Measurements from ENCODE around the gene CTNNBL1. TPM values are rescaled to one million over a fixed set of nuclear protein-coding genes. Genes with fewer than 3 reads are reported as not detected.

Gene CTNNBL1
- total and polyA plus RNA-seq, 2 donors (not counting 3 experiments of a cell fraction or from before 2014, with no cell fraction given) = 20.8 to 60.2 TPM

- intact Hi-C loops (cut with micrococcal nuclease) = no loop called here
- DNase-seq (ENCODE audit: low read depth, low spot score) (no peak), FAIRE-seq (no peak)
- Histone ChIP-seq H3K9me1 (replicated peaks; ENCODE audit: control insufficient read depth, extremely low read depth, insufficient read depth, low read length) (no peaks in the 10 kb centered on the region), H2AFZ (ENCODE audit: low read depth, low read length) (no peak overlapping the region), H3K27me3 (ENCODE audit: control insufficient read depth in 2 of 2, insufficient read depth in 2 of 2, low read length in 2 of 2) (no peaks in the 10 kb centered on the region), H3K9me3 (replicated peaks; ENCODE audit: control insufficient read depth, insufficient read depth, low read length) (no peaks in the 10 kb centered on the region), H3K9ac (replicated peaks; ENCODE audit: extremely low read depth, insufficient read depth, low read length) (no peak overlapping the region), H3K36me3 (ENCODE audit: control insufficient read depth in 2 of 2, extremely low read depth in 1 of 2, insufficient read depth in 2 of 2, low read length in 2 of 2) (peaks cover 0 to 5% of the 10 kb centered on the region in 2 experiments), H3K27ac (ENCODE audit: insufficient read depth, low read depth, low read length) (no peak overlapping the region), H3K79me2 (ENCODE audit: control insufficient read depth, insufficient read depth, low read length) (no peaks in the 10 kb centered on the region), H4K20me1 (replicated peaks; ENCODE audit: control insufficient read depth, extremely low read depth, insufficient read depth, low read length) (no peaks in the 10 kb centered on the region), H3K4me1 (ENCODE audit: control insufficient read depth, extremely low read depth, insufficient read depth, low read length) (no peaks in the 10 kb centered on the region), H3K4me2 (ENCODE audit: insufficient read depth, low read length) (no peak overlapping the region), H3K4me3 (replicated peaks in 1 of 3; ENCODE audit: insufficient read depth in 1 of 3, low read depth in 1 of 3, low read length in 3 of 3) (no peak overlapping the region)
- no TSS peak for BruUV-seq (replicated peaks)
- CTCF ChIA-PET = no interaction called here
- no peak for TF ChIP-seq MYC (IDR thresholded peaks at IDR 0.05; ENCODE audit: low read depth, low read length)
- no peak for TF ChIP-seq POLR2AphosphoS5 (IDR thresholded peaks at IDR 0.05; ENCODE audit: insufficient read depth, low read depth, low read length)
- no peak for TF ChIP-seq MAX (IDR thresholded peaks at IDR 0.05; ENCODE audit: insufficient read depth, insufficient read length)
- TF ChIP-seq FOS (IDR thresholded peaks at IDR 0.05; ENCODE audit: borderline replicate concordance, insufficient read depth, low read length) = no peak
- TF ChIP-seq GATA2 (IDR thresholded peaks at IDR 0.05; ENCODE audit: insufficient read depth, insufficient read length, low read depth, low read length) = no peak
- TF ChIP-seq JUN (IDR thresholded peaks at IDR 0.05; ENCODE audit: borderline replicate concordance, insufficient read depth, insufficient read length, low read depth) = no peak
- POLR2A ChIA-PET = no interaction called here
- dilution Hi-C loops (cut with MboI; ENCODE audit: extremely low pct_ligation_motif_present, low sequenced_read_pairs) = no loop called here
Observed at GRCh38 chr20:37875460-37876175, 181.8 kb downstream of the CTNNBL1 start.

GRCh38 chr20:37876863-37877262, 183.0 kb downstream of the CTNNBL1 start:
- no peak for DNase-seq (ENCODE audit: low read depth, low spot score)
- Histone ChIP-seq H3K79me2 (ENCODE audit: control insufficient read depth, insufficient read depth, low read length) (no peaks in the 10 kb centered on the region), H3K36me3 (ENCODE audit: control insufficient read depth in 2 of 2, extremely low read depth in 1 of 2, insufficient read depth in 2 of 2, low read length in 2 of 2) (peaks cover 0 to 5% of the 10 kb centered on the region in 2 experiments), H3K9ac (replicated peaks; ENCODE audit: extremely low read depth, insufficient read depth, low read length) (no peak overlapping the region), H3K4me2 (ENCODE audit: insufficient read depth, low read length) (no peak overlapping the region), H3K4me1 (ENCODE audit: control insufficient read depth, extremely low read depth, insufficient read depth, low read length) (no peaks in the 10 kb centered on the region), H3K27ac (ENCODE audit: insufficient read depth, low read depth, low read length) (no peak overlapping the region), H2AFZ (ENCODE audit: low read depth, low read length) (no peak overlapping the region), H3K27me3 (ENCODE audit: control insufficient read depth in 2 of 2, insufficient read depth in 2 of 2, low read length in 2 of 2) (no peaks in the 10 kb centered on the region), H3K4me3 (replicated peaks in 1 of 3; ENCODE audit: insufficient read depth in 1 of 3, low read depth in 1 of 3, low read length in 3 of 3) (no peak overlapping the region), H3K9me3 (replicated peaks; ENCODE audit: control insufficient read depth, insufficient read depth, low read length) (no peaks in the 10 kb centered on the region), H4K20me1 (replicated peaks; ENCODE audit: control insufficient read depth, extremely low read depth, insufficient read depth, low read length) (no peaks in the 10 kb centered on the region), H3K9me1 (replicated peaks; ENCODE audit: control insufficient read depth, extremely low read depth, insufficient read depth, low read length) (no peaks in the 10 kb centered on the region)
- ChIA-PET CTCF (interaction anchor here (1.9 kb wide), 1 partner anchor 11 kb away, joined by 4 read pairs; no protein-coding TSS in a partner anchor), POLR2A (no interaction called here)
- FAIRE-seq = no peak
- TF ChIP-seq MAX (IDR thresholded peaks at IDR 0.05; ENCODE audit: insufficient read depth, insufficient read length) (no peak), EZH2 (IDR thresholded peaks at IDR 0.05; ENCODE audit: borderline replicate concordance, low read depth, low read length, severe bottlenecking) (no peak), FOS (IDR thresholded peaks at IDR 0.05; ENCODE audit: borderline replicate concordance, insufficient read depth, low read length) (no peak), MYC (IDR thresholded peaks at IDR 0.05; ENCODE audit: low read depth, low read length) (no peak), JUN (IDR thresholded peaks at IDR 0.05; ENCODE audit: borderline replicate concordance, insufficient read depth, insufficient read length, low read depth) (no peak), GATA2 (IDR thresholded peaks at IDR 0.05; ENCODE audit: insufficient read depth, insufficient read length, low read depth, low read length) (no peak), CTCF (IDR thresholded peaks at IDR 0.05; ENCODE audit: extremely low read depth in 1 of 2, insufficient read depth in 1 of 2, low read depth in 1 of 2, low read length in 2 of 2) (no peak), POLR2A (IDR thresholded peaks at IDR 0.05; ENCODE audit: low read depth, low read length) (no peak), POLR2AphosphoS5 (IDR thresholded peaks at IDR 0.05; ENCODE audit: insufficient read depth, low read depth, low read length) (no peak)
- dilution Hi-C loops (cut with MboI; ENCODE audit: extremely low pct_ligation_motif_present, low sequenced_read_pairs) (no loop called here), intact Hi-C loops (cut with micrococcal nuclease) (no loop called here)
- BruUV-seq (replicated peaks) = no TSS peak
